Measurements from ENCODE around the gene ODF2L. TPM values are rescaled to one million over a fixed set of nuclear protein-coding genes. Genes with fewer than 3 reads are reported as not detected.
"Not testable (repeated sequence)": the region's sequence is repeated elsewhere in the genome, so short reads cannot be mapped to it uniquely, and the experiment has no call there.

Gene ODF2L
- total RNA-seq, 4 donors from 2014 or later = 32.9 to 67.9 (median 36.6) TPM

GRCh38 chr1:86375688-86376087 lies 20.4 kb downstream of the ODF2L start:
- DNase-seq (ENCODE audit: low spot score) (no peak), ATAC-seq (ENCODE audit: low FRiP score) (no peak)
- no peak for TF ChIP-seq CTCF (IDR thresholded peaks at IDR 0.05)

- DNase-seq (ENCODE audit: low spot score) (no peak), ATAC-seq (ENCODE audit: low FRiP score) (no peak)
- TF ChIP-seq CTCF (IDR thresholded peaks at IDR 0.05) = no peak
Measured at GRCh38 chr1:86370601-86371022, 25.5 kb downstream of the ODF2L start.

- TF ChIP-seq CTCF (IDR thresholded peaks at IDR 0.05) = no peak
- ATAC-seq (ENCODE audit: low FRiP score) = no peak
- no peak for DNase-seq (ENCODE audit: low spot score)
Measured at GRCh38 chr1:86365896-86366295, 30.2 kb downstream of the ODF2L start.

DNA sequence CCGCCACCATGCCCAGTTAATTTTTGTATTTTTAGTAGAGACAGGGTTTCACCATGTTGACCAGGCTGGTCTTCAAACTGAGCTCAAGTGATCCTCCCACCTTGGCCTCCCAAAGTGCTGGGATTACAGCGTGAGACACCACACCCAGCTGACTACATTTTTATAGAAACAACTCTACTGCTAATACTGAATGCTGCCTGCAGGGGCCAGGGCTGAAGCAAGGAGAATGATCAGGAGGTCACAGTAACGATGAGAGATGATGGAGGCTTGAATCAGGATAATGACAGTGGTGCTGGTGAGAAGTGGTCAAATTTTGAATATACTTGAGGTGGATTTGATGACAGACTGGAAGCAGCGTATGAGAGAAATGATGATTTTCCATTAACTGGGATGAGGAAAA lies 33.3 kb downstream of the ODF2L start:
- DNase-seq (ENCODE audit: low spot score) (no peak), ATAC-seq (ENCODE audit: low FRiP score) (no peak)
- no peak for TF ChIP-seq CTCF (IDR thresholded peaks at IDR 0.05)

DNA sequence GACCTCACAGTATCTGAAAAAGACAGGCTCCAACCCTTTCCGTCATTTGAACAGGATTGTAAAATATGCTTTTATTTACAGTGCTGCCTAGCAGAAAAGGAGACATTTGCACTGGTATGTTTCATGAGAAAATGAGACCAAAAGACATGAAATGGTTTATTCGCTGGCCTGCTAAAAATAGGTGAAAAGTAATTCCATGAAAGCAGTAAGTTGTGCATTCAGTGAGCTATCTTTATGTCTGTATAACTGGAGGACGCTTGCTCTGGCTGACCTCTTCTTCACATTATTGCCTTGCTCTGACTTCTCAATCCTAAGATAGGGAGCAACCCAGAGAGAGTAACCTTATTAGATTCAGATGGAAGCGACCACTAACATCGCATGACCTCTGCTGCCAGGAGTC lies 38.3 kb downstream of the ODF2L start:
- no peak for ATAC-seq (ENCODE audit: low FRiP score)
- TF ChIP-seq CTCF (IDR thresholded peaks at IDR 0.05) = no peak
- DNase-seq (ENCODE audit: low spot score) = no peak

- DNase-seq (ENCODE audit: low spot score) = no peak
- no peak for ATAC-seq (ENCODE audit: low FRiP score)
- TF ChIP-seq CTCF (IDR thresholded peaks at IDR 0.05) = no peak
Measured at GRCh38 chr1:86356247-86356646, 39.9 kb downstream of the ODF2L start.

GRCh38 chr1:86352086-86352485 lies 44.0 kb downstream of the ODF2L start:
- no peak for ATAC-seq (ENCODE audit: low FRiP score)
- TF ChIP-seq CTCF (IDR thresholded peaks at IDR 0.05) = no peak
- no peak for DNase-seq (ENCODE audit: low spot score)

DNA sequence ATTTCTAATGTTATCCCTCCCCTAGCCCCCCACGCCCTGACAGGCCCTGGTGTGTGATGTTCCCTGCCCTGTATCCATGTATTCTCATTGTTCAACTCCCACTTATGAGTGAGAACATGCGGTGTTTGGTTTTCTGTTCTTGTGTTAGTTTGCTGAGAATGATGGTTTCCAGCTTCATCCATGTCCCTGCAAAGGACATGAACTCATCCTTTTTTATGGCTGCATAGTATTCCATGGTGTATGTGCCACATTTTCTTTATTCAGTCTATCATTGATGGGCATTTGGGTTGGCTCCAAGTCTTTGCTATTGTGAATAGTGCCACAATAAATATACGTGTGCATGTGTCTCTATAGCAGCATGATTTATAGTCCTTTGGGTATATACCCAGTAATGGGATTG lies 45.9 kb downstream of the ODF2L start:
- not testable (repeated sequence) for ATAC-seq (ENCODE audit: low FRiP score); DNase-seq (ENCODE audit: low spot score)

All from omental fat pad (tissue), 4 donors.